Stimulated activated CD4-positive, alpha-beta T cell treated with anti-CD3 and anti-CD28 coated beads, Interleukin-12 subunit alpha, Interleukin-12 subunit beta, amount 100 ng/mL, for 24 hours (primary cell): ENCODE data around the gene RAPGEF4.
"Not testable (repeated sequence)": the region's sequence is repeated elsewhere in the genome, so short reads cannot be mapped to it uniquely, and the experiment has no call there.

Source experiments
- DNase-seq, 2 experiments: peaks; one replicate each; pipeline ENCODE4 v3.0.0-alpha.2; 2020; ENCODE audit warnings: low read depth in 2 of 2

Gene RAPGEF4

DNA sequence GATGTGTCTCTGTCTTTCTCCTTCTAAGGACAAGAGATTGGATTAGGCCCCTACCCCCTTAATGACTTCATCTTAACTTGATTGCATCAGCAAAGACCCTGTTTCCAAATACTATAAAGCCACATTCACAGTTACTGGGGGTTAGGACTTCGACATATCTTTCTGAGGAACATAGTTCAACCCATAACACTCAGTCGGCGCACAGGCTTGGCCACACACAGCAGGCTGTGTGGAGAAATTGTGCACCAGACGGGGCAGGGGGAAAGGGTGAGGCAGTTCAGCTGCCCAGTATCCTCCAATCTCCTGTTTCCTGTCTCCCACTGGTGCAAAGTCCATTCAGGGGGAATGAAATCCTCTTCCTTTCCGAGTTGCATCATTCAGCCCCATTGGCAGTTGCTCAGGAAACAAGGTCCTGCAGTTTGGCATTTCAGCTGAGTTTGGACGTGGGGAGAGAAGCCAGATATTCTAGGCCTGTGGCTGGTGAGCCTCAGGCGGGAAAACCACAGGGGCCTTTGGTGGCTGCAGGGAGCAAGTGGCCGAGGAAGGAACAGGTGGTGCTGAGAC is 9.4 kb upstream of the RAPGEF4 start:
- DNase-seq, result no peak

DNA sequence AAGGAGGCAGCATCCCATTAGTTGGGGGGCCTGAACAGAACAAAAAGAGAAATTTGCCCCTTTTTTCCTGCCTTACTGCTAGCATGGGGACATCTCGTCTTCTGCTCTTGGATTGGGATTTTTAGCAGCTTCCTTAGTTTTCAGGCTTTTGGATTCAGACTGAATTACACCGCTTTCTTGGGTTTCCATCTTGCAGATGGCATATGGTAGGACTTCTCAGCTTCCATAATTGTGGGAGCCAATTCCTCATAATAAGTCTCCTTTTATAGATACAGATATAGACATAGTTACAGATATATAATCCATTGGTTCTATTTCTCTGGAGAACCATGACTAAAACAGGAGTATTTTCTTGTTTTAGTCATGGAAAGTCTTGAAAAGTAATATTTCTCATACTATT is 5.2 kb upstream of the RAPGEF4 start:
- no peak for DNase-seq

DNA sequence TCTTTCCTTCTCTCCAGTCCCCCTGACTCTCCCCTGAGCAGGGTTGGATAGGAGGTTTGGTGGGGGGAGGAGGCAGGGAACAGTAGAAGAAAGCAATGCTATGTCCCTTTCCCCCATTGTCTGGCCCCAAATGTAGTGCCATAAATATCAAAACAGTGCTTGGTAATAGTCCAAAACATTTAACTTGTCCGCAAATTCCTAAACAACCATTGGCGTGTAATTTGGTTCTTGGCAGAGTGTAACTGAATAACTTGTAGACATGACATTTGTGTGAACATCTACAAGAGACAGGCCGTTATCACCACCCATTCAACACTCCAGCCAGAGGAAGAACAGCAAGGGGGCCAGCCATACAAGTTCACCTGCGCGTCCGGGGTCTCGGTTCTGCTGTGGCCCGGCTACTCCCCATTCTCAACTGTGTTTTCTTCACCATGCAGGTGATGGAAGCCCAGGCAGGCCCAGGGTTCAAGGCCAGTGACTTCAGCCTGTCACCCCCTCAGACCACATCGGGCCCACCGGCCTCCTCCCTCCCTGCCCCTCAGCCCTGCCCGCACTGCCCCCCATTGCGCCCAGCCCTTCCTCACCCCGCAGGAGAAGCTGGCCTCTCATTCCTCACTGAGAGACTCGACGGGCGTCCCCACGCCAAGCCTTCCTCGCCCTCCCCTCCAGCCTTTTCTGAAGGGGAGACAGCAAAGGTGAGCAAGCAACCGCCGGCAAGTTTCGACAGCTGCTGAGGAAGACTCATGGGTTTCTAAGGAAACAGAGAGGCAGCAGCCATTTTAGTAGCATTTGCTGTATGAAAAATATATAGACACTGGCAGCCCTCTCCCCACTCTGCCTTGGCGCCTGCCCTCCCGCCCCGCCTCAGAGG is 699 bp upstream of the RAPGEF4 start:
- DNase-seq, result peak in 1 of 2 experiments; percentile 11

DNA sequence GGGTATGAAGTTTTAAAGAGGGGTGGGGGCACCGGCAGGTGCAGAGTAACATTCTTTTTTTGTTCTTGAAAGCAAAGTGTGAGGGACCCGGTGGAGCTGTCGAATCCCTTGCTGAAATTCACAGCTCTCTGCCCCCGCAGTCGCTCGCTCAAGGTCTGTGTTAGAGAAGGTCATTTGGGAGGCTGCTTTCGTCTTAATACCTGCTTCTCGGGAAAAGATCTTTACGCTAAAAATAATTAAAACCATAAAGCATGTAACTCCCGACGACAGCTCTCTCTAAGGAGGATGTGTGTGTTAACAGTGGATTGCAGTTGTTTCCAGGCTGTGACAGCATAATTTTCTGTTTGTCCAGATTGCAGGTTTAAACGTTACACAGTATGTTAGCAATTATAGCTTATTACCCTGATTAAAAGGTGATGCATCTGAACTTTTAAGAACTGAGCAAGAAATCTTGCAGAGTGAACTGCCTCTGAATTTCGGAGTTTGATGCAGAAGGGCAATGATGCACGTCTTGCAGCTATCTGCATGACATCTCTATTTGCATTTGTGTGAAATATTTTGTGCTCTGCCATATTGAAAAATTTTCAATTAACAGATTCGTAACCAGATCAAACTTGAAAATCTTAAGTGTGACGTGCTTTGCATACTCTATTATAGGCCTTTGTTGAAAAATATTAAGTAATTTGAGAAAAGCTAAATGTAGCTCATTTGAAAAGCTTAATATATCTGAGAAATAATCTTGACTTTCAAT is 954 bp downstream of the RAPGEF4 start:
- no peak for DNase-seq

DNA sequence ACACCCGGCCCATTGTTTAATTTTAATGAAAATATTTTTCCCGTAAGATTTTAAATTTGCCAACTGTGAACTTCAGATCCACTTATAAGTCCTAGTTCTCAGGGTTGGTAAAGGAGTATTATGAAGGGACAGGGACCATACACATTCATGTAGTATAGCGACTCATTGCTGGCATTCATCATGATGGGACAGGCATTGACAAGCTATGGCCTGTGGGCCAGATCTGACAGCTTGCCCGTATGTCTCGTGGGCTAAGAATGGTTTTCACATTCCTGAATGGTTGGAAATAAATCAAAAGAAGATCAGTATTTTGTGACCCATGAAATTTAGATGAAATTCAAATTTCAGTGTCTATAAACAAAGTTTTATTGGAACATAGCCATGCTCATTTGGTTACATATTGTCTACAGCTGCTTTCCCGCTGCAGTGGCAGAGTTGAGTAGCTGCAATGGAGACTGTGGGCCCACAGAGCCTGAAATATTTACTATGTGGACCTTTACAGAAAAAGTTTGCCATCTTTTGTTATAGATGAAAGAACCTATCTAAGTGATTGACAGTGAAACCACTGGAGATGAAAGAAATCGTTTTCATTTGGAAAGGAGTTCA is 4.1 kb downstream of the RAPGEF4 start:
- DNase-seq, result no peak

DNA sequence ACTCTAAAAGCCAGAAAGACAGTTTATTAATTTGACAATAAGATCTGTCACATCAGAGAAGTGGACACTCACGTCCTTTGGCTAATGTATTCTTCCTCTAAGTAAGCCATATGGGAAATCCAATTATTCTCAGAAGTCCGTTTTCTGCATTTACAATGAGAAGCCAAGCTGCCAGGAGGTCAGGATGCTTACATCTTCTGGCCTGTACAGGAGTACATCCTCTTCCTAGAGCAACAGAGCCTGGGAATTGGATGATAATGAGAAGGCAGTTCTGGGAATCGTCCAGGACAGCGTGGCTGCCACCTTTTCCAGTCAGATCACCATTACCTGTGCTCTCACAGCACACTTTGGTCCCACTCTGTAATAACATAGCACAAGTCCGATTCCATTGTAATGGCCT is 5.2 kb downstream of the RAPGEF4 start:
- no peak for DNase-seq

DNA sequence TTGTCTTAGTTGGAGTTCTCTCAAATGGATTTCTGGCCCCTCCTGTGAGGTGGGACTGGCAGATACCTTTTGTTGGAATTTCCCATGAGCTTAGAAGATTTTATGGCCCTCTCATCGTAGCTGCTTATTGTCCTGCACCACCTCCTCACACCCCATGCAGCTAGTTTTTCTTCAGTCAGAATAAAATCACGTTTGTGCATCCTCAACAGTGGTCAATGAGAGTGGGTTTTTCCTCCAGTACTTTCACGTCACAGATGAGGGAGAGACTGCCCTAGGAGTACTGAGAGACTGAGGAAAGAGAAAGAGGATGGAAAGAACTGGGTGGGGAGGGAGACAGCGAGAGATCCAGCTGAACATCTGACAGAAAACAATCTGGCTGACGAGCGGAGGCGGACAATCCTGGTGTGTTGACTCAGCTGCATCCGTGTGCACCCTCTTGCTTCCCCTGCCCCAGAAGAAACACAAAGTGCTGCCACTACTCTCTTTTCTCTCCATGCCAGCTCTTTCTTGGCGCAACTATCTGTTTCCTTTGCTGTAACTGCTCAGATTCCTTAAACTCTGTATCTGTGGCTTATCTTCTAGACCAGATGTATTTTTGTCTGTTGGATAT is 7.4 kb downstream of the RAPGEF4 start:
- no peak for DNase-seq

DNA sequence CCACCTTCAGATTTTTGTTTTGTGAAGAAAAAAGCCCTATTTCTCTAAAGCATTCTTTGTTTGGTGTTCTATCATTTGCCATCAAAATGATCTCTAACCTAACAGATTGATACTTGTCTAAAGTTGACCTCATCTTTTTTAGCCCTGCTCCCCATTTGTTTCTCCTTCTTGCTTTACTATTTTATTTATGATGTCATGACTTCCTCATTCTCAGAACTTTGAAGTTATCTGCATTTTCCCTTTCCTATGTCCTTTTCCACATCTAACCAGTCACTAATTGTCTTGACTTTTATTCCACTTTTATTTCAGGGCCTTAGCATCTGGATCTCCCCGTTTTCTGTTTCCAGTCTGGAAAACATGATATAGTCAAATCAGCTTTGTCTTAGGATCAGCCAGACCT is 8.3 kb downstream of the RAPGEF4 start:
- DNase-seq, result no peak

DNA sequence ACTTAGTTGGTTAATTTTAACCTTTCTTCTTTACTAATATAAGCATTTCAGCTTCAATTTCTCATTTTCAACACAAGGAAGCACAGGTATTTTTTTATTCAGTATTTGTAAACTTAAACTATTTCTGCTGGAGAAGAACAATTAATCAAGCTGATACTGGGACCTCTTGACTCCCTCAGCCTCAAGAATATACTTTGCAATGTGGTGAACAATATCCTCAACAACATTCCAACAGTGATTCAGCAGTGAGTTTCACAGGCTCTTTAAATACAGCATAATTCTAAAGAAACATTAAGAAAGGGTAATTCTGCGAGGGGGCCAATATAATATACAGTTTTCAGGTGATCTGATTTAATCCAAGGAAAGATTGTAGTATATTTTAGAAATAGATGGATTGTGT is 10.0 kb downstream of the RAPGEF4 start:
- DNase-seq, result no peak

DNA sequence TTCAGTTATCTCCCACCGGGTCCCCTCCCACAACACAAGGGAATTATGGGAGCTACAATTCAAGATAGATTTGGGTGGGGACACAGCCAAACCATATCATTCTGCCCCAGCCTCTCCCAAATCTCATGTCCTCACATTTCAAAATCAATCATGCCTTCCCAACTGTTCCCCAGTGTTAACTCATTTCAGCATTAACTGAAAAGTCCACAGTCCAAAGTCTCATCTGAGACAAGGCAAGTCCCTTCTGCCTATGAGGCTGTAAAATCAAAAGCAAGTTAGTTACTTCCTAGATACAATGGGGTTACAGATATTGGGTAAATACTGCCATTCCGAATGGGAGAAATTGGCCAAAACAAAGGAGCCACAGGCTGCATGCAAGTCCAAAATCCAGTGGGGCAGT is 12.9 kb downstream of the RAPGEF4 start:
- DNase-seq, result not testable (repeated sequence)

DNA sequence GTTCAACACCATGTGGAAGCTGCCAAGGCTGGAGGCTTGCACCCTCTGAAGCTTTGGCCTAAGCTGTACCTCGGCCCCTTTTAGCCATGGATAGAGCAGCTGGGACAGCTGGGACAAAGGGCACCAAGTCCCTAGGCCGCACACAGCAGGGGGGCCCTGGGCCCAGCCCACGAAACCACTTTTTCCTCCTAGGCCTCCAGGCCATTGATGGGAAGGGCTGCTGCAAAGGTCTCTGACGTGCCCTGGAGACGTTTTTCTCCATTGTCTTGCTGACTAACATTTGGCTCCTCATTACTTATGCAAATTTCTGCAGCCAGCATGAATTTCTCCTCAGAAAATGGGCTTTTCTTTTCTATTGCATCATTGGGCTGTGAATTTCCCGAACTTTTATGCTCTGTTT is 13.7 kb downstream of the RAPGEF4 start:
- DNase-seq, result no peak

DNA sequence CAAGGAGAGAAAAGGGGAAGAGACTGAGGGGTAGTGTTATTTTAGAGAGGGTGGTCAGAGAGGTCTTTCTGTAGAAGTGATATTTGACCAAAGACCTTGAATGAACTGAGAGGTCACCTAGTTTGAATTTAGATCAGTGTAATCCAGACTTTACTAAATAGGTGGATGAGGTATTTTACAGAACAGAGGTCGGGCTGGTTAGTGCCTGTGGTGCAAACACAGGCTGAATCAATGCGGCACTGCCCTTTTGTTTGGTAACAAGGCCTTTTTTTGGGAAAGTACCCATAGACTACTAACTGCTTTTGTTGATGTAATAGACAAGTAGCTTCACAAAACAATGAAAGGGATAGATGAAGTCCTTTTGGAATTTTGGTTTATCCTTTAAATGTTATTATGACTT is 15.9 kb downstream of the RAPGEF4 start:
- no peak for DNase-seq

DNA sequence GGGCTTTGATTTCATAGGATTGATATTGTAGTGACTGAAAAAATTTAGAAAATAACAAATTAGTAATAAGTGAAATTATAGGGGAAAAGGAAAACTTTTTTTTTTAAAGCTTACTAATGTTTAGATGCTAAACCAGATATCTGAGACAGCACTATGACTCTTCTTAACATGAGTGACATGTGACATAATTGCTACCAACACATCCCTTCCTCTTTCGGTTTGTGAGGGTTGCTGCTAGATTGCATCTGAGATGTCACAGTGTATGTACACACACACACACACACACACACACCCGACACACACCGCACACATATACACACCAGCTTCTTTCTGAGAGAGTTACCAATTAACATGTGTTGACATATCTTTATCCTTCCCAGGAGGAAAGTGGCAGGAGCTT is 18.0 kb downstream of the RAPGEF4 start:
- DNase-seq, result no peak

DNA sequence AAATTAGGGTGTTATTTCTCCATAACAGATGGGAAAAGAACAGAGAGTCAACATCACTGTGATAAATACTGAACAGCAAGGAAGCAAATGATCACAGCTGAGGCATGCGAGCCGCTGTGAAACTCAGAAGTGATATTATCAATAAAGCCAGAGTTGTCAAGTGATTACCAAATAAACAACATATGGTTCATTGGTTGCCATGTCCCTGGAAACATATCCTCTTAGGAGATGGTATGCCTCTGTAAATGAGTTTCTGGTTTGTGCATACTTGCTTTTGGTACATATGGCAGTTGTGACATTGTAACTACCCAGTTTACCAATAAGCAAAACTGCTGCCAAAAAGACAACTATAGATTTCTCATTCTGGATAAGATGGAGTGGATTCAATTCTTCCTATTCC is 23.8 kb downstream of the RAPGEF4 start:
- no peak for DNase-seq

DNA sequence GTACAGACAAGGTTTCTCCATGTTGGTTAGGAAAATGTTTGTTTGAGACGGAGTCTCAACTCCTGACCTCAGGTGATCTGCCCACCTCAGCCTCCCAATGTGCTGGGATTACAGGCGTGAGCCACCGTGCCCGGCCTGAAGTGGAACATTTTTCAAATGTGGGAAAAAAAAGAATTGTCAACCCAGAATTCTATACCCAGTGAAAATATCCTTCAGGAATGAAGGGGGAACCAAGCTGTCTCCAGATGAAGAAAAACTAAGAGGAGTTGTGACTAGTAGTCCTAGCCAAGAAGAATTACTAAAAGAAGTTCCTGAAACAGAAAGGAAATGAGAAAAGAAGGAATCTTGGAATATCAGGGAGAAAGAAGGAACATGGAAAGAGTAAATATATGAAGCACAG is 25.7 kb downstream of the RAPGEF4 start:
- DNase-seq, result no peak

DNA sequence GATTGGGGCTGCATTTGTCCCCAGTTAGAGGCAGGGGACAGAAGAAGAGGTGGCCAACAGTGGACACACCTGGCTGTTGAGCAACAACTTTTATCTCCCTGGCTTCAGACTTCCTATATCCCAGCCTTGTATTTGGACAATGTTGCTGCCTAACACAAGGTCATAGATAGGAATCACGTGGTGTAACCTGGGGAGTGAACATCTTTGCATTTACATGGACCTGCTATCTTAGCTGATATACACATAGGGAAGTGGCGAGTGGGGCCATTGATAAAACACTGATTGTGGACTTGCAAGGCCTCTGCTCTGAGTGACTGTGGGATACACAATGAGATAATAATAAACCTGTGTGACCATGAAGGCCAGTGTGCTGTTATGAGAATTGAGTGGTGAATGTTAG is 26.9 kb downstream of the RAPGEF4 start:
- no peak for DNase-seq

DNA sequence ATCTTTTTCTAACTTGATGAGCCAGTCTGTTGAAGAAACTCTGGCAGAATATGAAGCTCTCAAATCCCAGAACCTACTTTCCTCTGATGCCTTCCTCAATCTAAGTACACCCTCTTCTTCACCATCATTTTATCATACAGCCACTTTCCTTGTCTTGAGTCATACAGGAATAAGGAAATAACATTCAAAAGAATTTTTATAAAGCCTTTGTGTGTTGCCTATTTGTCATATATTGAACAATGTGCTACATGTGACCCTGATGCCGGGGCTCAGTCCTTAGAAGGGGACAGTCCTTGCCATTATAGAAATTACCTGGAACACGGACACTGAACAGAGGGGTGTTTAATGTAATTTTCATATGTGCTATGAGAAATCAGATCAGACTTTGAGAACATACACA is 27.4 kb downstream of the RAPGEF4 start:
- DNase-seq, result no peak

DNA sequence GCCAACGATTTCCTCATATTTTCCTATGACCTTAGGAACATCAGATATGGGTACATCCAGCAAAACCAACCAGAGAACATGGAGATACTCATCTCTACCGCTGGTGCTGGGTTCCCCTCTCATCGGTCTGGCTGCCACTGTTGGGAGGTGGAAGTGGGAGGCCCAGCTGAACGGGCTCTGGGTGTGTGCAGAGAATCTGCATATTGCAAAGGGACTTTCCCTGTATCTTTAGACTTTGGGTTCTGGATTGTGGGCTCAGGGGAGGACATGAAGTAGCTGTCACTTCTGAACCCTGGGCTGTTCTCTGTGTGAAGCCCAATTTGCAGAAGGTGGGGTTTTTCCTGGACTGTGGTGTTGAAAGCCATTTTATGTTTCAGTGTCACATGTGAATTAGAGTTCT is 30.0 kb downstream of the RAPGEF4 start:
- DNase-seq, result no peak

DNA sequence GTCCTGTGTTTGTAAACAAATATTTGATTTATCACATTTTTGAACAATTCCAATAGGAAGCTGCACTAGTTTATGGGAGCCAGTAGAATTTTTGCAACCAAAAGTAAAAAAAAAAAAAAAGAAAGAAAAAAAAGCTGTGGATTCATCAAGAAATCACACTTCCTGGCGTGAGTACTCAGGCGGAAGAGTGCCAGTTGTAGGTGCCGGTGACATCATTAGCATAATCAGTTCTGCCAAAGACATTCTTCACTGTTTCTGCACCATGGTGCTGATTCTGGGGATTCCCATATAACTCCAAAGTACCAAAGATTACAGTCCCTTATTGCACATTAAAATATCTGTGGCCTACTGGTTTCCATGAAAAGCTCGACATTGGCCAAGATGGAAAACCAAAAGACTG is 32.8 kb downstream of the RAPGEF4 start:
- DNase-seq, result no peak

DNA sequence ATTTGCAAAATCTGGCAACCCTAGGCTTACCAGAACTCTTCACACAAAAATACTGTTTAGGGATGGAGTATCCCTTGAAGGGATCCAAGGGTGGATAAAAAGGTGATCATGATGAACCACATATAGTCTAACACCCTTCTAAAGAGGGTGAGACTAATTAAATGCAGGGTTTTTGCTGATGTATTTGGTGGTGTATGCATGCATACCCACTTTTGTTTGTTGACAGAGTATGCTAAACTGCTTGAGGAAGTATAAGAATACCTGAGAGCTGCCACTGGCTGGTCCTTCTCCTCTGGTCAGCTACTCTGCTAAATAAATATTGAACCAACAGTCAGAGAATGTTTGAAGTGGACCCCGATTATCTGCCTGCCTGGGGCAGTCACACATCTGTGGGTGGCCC is 34.2 kb downstream of the RAPGEF4 start:
- no peak for DNase-seq

DNA sequence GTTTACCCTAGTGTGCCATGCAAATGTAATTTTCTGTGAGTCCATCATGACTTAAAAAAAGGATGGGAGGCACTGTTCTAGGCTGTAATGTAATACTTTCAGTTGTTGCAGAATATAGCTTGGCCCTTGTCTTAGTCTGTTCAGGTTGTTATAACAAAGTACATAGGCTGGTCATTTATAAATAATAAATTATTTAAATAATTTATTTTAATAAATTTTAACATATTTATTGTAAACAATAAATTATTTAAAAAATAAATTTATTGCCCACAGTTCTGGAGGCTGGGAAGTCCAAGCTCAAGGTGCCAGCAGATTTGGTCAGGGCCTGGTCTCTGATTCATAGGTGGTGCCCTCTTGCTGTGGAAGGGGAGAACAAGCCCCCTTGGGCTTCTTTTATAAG is 35.2 kb downstream of the RAPGEF4 start:
- no peak for DNase-seq

DNA sequence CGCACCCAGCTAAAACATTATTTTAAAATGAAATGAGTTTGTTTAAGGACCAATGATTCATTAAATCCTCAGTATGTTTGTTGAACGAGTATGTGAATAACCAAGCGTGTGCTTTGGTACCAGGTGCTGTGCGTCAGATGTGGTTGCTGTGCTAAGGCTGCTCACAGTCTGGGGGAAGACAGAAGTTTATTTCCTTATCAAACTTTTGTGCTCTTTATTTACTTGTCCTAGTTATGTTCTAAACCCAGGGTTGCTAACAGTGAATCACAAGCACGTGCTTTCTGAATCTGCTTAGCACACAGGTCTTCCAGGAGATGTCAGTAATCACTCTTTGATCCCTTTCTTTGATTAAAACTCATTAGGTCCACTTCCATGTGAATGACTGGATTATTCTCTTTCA is 37.0 kb downstream of the RAPGEF4 start:
- no peak for DNase-seq
